ENCODE measurements around the gene SMAD6. TPM values are rescaled to one million over a fixed set of nuclear protein-coding genes. Genes with fewer than 3 reads are reported as not detected.

SMAD6 gene
- total RNA-seq, 1 experiment from 2014 or later: 6.6 TPM

DNA sequence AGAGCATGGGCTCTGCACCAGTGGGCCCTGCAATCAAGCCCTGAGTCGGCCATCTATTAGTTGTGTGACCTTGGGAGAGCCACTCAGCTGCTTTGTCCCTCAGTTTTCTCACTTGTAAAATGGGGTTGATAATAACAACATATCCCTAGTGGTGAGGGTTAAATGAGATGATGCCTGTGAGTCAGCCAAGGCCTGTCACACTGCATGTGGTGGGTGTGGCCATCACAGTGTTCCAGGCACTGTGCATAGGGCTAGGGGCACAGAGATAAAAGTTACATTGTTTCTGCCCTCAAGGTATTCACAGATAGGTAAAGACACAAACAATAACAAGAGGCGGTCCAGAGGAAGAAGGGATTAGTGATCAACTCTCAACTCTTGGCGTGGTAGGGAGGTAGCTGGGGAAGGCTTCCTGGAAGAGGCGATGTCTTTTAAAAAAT lies 19.5 kb downstream of the SMAD6 start:
- H3K9me3 ChIP-seq (ENCODE audit: control insufficient read depth in 1 of 2, insufficient read depth in 1 of 2, low read depth in 1 of 2, low read length in 2 of 2): no peaks in the 10 kb centered on the region
- ChIA-PET CTCF (no interaction called here), RAD21 (ENCODE audit: low non-redundant PET in 1 of 2, low total read pairs in 2 of 2, uncharacterized antibody in 2 of 2, unreplicated experiment in 2 of 2) (no interaction called here), POLR2A (no interaction called here)
- DNase-seq (ENCODE audit: low read depth, low spot score) (no peak), ATAC-seq (peak; percentile 51)
- H2AFZ ChIP-seq (ENCODE audit: low read depth, low read length, poor library complexity, severe bottlenecking): no peak overlapping the region
- peak overlapping the region; percentile 72 for H3K4me2 ChIP-seq (ENCODE audit: low read length)
- TF ChIP-seq SIN3A (IDR thresholded peaks at IDR 0.05; ENCODE audit: low read depth) (no peak), JUND (IDR thresholded peaks at IDR 0.05) (peak; percentile 37; the same call in 1 of the 2 replicates), SP1 (IDR thresholded peaks at IDR 0.05; ENCODE audit: low read depth) (peak; percentile 23; the same call in 1 of the 2 replicates), CEBPB (IDR thresholded peaks at IDR 0.05; ENCODE audit: low read depth) (no peak)
- TF ChIP-seq, protein P1, sequence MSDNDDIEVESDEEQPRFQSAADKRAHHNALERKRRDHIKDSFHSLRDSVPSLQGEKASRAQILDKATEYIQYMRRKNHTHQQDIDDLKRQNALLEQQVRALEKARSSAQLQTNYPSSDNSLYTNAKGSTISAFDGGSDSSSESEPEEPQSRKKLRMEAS (IDR thresholded peaks at IDR 0.05): peak; percentile 50; the same call in 1 of the 2 replicates
- no peak overlapping the region for H3K4me3 ChIP-seq (replicated peaks in 1 of 2; ENCODE audit: low read depth in 1 of 2, low read length in 2 of 2)
- no peak overlapping the region for H3K9ac ChIP-seq (ENCODE audit: low read length)
- no peak overlapping the region for H3K27ac ChIP-seq (ENCODE audit: low read depth, low read length)
- no peaks in the 10 kb centered on the region for H3K79me2 ChIP-seq (ENCODE audit: insufficient read depth, low read length)
- H3K9me2 ChIP-seq (ENCODE audit: insufficient read depth): no peaks in the 10 kb centered on the region
- no peaks in the 10 kb centered on the region for H3K36me3 ChIP-seq (ENCODE audit: control insufficient read depth in 1 of 2, insufficient read depth in 2 of 2, low read length in 2 of 2)
- peaks cover 84 to 85% of the 10 kb centered on the region in 2 experiments for H3K4me1 ChIP-seq (ENCODE audit: control insufficient read depth in 1 of 2, insufficient read depth in 2 of 2, low read length in 2 of 2)
- no peaks in the 10 kb centered on the region for H4K20me1 ChIP-seq (ENCODE audit: insufficient read depth)
- intact Hi-C loops (cut with micrococcal nuclease): no loop called here
- no TSS peak for BruUV-seq (replicated peaks)
- no peaks in the 10 kb centered on the region for H3K27me3 ChIP-seq (ENCODE audit: insufficient read depth, low read length)

DNA sequence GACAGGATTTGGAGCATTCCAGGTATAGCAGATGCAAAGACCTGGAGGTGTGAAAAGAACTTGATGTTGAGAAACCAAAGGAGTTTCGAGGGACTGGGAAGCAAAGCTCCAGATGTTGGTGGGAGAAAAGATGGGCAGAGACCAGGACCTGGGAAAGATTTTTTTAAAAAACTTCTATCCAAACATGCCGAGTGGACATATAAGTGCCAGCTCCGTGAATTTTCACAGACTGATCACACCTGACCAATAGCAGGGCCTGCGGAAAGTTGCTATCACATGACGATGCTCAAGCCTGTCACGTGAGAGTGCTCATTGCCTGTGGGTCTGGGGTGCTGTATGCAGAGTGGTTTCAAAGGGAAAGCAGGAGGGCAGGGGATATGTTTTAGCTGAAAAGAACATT lies 19.9 kb downstream of the SMAD6 start:
- H3K79me2 ChIP-seq (ENCODE audit: insufficient read depth, low read length): no peaks in the 10 kb centered on the region

More for the DNA sequence above, 19.9 kb downstream of the SMAD6 start:
- RAD21 ChIA-PET (ENCODE audit: low non-redundant PET in 1 of 2, low total read pairs in 2 of 2, uncharacterized antibody in 2 of 2, unreplicated experiment in 2 of 2): no interaction called here
- H3K9me2 ChIP-seq (ENCODE audit: insufficient read depth): no peaks in the 10 kb centered on the region
- CTCF ChIA-PET: no interaction called here
- no TSS peak for BruUV-seq (replicated peaks)
- TF ChIP-seq, protein P1 (IDR thresholded peaks at IDR 0.05): 0 out of 2 replicates have a peak, but pooled peaks have one; percentile 31
- TF ChIP-seq CBX3 (IDR thresholded peaks at IDR 0.05; ENCODE audit: low read depth): no peak
- TF ChIP-seq POLR2A (IDR thresholded peaks at IDR 0.05; ENCODE audit: borderline replicate concordance, extremely low read depth, insufficient read depth, insufficient read length): no peak
- TF ChIP-seq CTCF (IDR thresholded peaks at IDR 0.05 in 2 of 3, conservative IDR thresholded peaks at IDR 0.05 in 1 of 3; ENCODE audit: borderline replicate concordance in 1 of 3, insufficient read depth in 1 of 3, low read depth in 2 of 3, low read length in 2 of 3): no peak
- no peak for TF ChIP-seq ATF3 (IDR thresholded peaks at IDR 0.05)
- no peak for TF ChIP-seq EZH2phosphoT487 (IDR thresholded peaks at IDR 0.05; ENCODE audit: borderline replicate concordance)
- TF ChIP-seq POLR2AphosphoS5 (IDR thresholded peaks at IDR 0.05; ENCODE audit: low read depth, low read length): no peak
- H2AFZ ChIP-seq (ENCODE audit: low read depth, low read length, poor library complexity, severe bottlenecking): no peak overlapping the region
- no peaks in the 10 kb centered on the region for H4K20me1 ChIP-seq (ENCODE audit: insufficient read depth)
- intact Hi-C loops (cut with micrococcal nuclease): no loop called here
- H3K36me3 ChIP-seq (ENCODE audit: control insufficient read depth in 1 of 2, insufficient read depth in 2 of 2, low read length in 2 of 2): no peaks in the 10 kb centered on the region
- no peaks in the 10 kb centered on the region for H3K9me3 ChIP-seq (ENCODE audit: control insufficient read depth in 1 of 2, insufficient read depth in 1 of 2, low read depth in 1 of 2, low read length in 2 of 2)
- ATAC-seq (no peak), DNase-seq (ENCODE audit: low read depth, low spot score) (no peak)
- no peak overlapping the region for H3K4me3 ChIP-seq (replicated peaks in 1 of 2; ENCODE audit: low read depth in 1 of 2, low read length in 2 of 2)
- no peaks in the 10 kb centered on the region for H3K27me3 ChIP-seq (ENCODE audit: insufficient read depth, low read length)
- no peak overlapping the region for H3K9ac ChIP-seq (ENCODE audit: low read length)
- H3K27ac ChIP-seq (ENCODE audit: low read depth, low read length): no peak overlapping the region
- peaks cover 84 to 87% of the 10 kb centered on the region in 2 experiments for H3K4me1 ChIP-seq (ENCODE audit: control insufficient read depth in 1 of 2, insufficient read depth in 2 of 2, low read length in 2 of 2)
- H3K4me2 ChIP-seq (ENCODE audit: low read length): peak overlapping the region; percentile 72; the same call in 1 of the 2 replicates
- POLR2A ChIA-PET: no interaction called here

Data from HCT116 (cell line).